Activated T-cell treated with anti-CD3 and anti-CD28 coated beads, Interleukin-2, amount 50 U/mL, for 72 hours (primary cell): Measurements from ENCODE around the gene MPI. TPM values are rescaled to one million over a fixed set of nuclear protein-coding genes. Genes with fewer than 3 reads are reported as not detected.

Experiments
- ATAC-seq, 2 donors: fragments of 150-1000 bp; cut with Tn5 transposase; replicated peaks in 1 of 2; 2 replicates each; pipeline ENCODE4 v1.10.0; 2021; ENCODE audit warnings: moderate library complexity in 2 of 2, mild to moderate bottlenecking in 1 of 2
- DNase-seq, 2 donors: peaks; one replicate each; pipeline ENCODE4 v3.0.0; 2021 to 2022; ENCODE audit warnings: mixed read lengths in 1 of 2
- H3K27ac Mint-ChIP-seq: one replicate; pipeline ENCODE4 v1.8.0; 2022; ENCODE audit warnings: mild to moderate bottlenecking, moderate library complexity, mixed read lengths
- H3K27me3 Mint-ChIP-seq: one replicate; pipeline ENCODE4 v1.8.0; 2022; ENCODE audit warnings: low read depth, mixed read lengths
- H3K36me3 Mint-ChIP-seq, 2 donors: one replicate each; pipeline ENCODE4 v1.8.0; 2022; ENCODE audit warnings: mixed read lengths in 2 of 2, mild to moderate bottlenecking in 1 of 2; ENCODE audit not compliant: insufficient read depth in 2 of 2
- H3K4me1 Mint-ChIP-seq: one replicate; pipeline ENCODE4 v1.8.0; 2022; ENCODE audit warnings: low read depth, mixed read lengths
- H3K4me3 Mint-ChIP-seq, 2 donors: one replicate each; pipeline ENCODE4 v1.8.0; 2022; ENCODE audit warnings: mild to moderate bottlenecking in 2 of 2, mixed read lengths in 2 of 2, moderate library complexity in 2 of 2
- H3K9me3 Mint-ChIP-seq, 2 donors: one replicate each; pipeline ENCODE4 v1.8.0; 2022; ENCODE audit warnings: mixed read lengths in 2 of 2
- total RNA-seq, 2 donors: library from RNA; stranded (reverse); gene quantifications; one replicate each; pipeline ENCODE4 v1.2.3, GENCODE V29; 2022

The MPI gene
- total RNA-seq, 2 donors from 2014 or later: 29.6 to 32.1 TPM

- H3K36me3 Mint-ChIP-seq: peaks cover 0 to 7% of the 10 kb centered on the region in 2 donors
- H3K4me3 Mint-ChIP-seq: no peak overlapping the region
- ATAC-seq (no peak), DNase-seq (no peak)
- no peaks in the 10 kb centered on the region for H3K27me3 Mint-ChIP-seq
- H3K27ac Mint-ChIP-seq: no peak overlapping the region
- H3K4me1 Mint-ChIP-seq: peaks cover 4% of the 10 kb centered on the region
- no peaks in the 10 kb centered on the region for H3K9me3 Mint-ChIP-seq
These were observed 37.9 kb upstream of the MPI start for GRCh38 chr15:74851960-74852359.

- no peaks in the 10 kb centered on the region for H3K9me3 Mint-ChIP-seq
- no peak for DNase-seq
- H3K4me3 Mint-ChIP-seq: no peak overlapping the region
- H3K4me1 Mint-ChIP-seq: peaks cover 30% of the 10 kb centered on the region
- H3K27ac Mint-ChIP-seq: peak overlapping the region; percentile 15
- no peak for ATAC-seq
- no peaks in the 10 kb centered on the region for H3K27me3 Mint-ChIP-seq
- peaks cover 0 to 8% of the 10 kb centered on the region in 2 donors for H3K36me3 Mint-ChIP-seq
These were observed 35.3 kb upstream of the MPI start for GRCh38 chr15:74854453-74855022.

GRCh38 chr15:74855857-74856256, 34.0 kb upstream of the MPI start:
- Mint-ChIP-seq H3K9me3 (no peaks in the 10 kb centered on the region), H3K36me3 (peaks cover 0 to 8% of the 10 kb centered on the region in 2 donors)

GRCh38 chr15:74856537-74856936, 33.3 kb upstream of the MPI start:
- no peak for ATAC-seq
- DNase-seq: no peak
- H3K9me3 Mint-ChIP-seq: no peaks in the 10 kb centered on the region
- H3K4me3 Mint-ChIP-seq: no peak overlapping the region
- H3K27ac Mint-ChIP-seq: peak overlapping the region; percentile 42
- H3K36me3 Mint-ChIP-seq: peaks cover 0 to 8% of the 10 kb centered on the region in 2 donors
- H3K4me1 Mint-ChIP-seq: peaks cover 40% of the 10 kb centered on the region
- no peaks in the 10 kb centered on the region for H3K27me3 Mint-ChIP-seq

More at GRCh38 chr15:74855857-74856256, 34.0 kb upstream of the MPI start:
- Mint-ChIP-seq H3K4me3 (no peak overlapping the region), H3K27me3 (no peaks in the 10 kb centered on the region), H3K27ac (no peak overlapping the region), H3K4me1 (peaks cover 40% of the 10 kb centered on the region)
- DNase-seq (no peak), ATAC-seq (no peak)

GRCh38 chr15:74857082-74857655, 32.7 kb upstream of the MPI start:
- Mint-ChIP-seq H3K4me3 (no peak overlapping the region), H3K4me1 (peaks cover 40% of the 10 kb centered on the region), H3K27ac (peak overlapping the region; percentile 24), H3K9me3 (no peaks in the 10 kb centered on the region), H3K36me3 (peaks cover 0 to 8% of the 10 kb centered on the region in 2 donors), H3K27me3 (no peaks in the 10 kb centered on the region)
- DNase-seq (no peak), ATAC-seq (no peak)

GRCh38 chr15:74857671-74858368, 32.0 kb upstream of the MPI start:
- Mint-ChIP-seq H3K27me3 (no peaks in the 10 kb centered on the region), H3K4me3 (peak overlapping the region in 1 of 2 donors; percentile 44), H3K36me3 (peaks cover 0 to 8% of the 10 kb centered on the region in 2 donors), H3K9me3 (no peaks in the 10 kb centered on the region), H3K4me1 (peaks cover 40% of the 10 kb centered on the region), H3K27ac (peak overlapping the region; percentile 88)
- peak; percentile 51 to 89 for ATAC-seq
- no peak for DNase-seq

GRCh38 chr15:74858369-74858740, 31.5 kb upstream of the MPI start:
- ATAC-seq: peak in 1 of 2 donors; percentile 22
- peaks cover 41% of the 10 kb centered on the region for H3K4me1 Mint-ChIP-seq
- H3K36me3 Mint-ChIP-seq: peaks cover 0 to 5% of the 10 kb centered on the region in 2 donors
- no peak for DNase-seq
- no peaks in the 10 kb centered on the region for H3K27me3 Mint-ChIP-seq
- peak overlapping the region in 1 of 2 donors; percentile 44 for H3K4me3 Mint-ChIP-seq
- no peaks in the 10 kb centered on the region for H3K9me3 Mint-ChIP-seq
- peak overlapping the region; percentile 88 for H3K27ac Mint-ChIP-seq

- H3K36me3 Mint-ChIP-seq: peaks cover 2 to 6% of the 10 kb centered on the region in 2 donors
- no peaks in the 10 kb centered on the region for H3K27me3 Mint-ChIP-seq
- ATAC-seq (peak; percentile 67 to 77), DNase-seq (no peak)
- peak overlapping the region in 1 of 2 donors; percentile 0 for H3K4me3 Mint-ChIP-seq
- H3K4me1 Mint-ChIP-seq: peaks cover 68% of the 10 kb centered on the region
- no peaks in the 10 kb centered on the region for H3K9me3 Mint-ChIP-seq
- peak overlapping the region; percentile 58 for H3K27ac Mint-ChIP-seq
These were observed 26.4 kb upstream of the MPI start for GRCh38 chr15:74863239-74864056.

- no peaks in the 10 kb centered on the region for H3K9me3 Mint-ChIP-seq
- no peak for DNase-seq
- H3K36me3 Mint-ChIP-seq: peaks cover 2 to 4% of the 10 kb centered on the region in 2 donors
- ATAC-seq: no peak
- H3K27ac Mint-ChIP-seq: no peak overlapping the region
- no peak overlapping the region for H3K4me3 Mint-ChIP-seq
- no peaks in the 10 kb centered on the region for H3K27me3 Mint-ChIP-seq
- peaks cover 68% of the 10 kb centered on the region for H3K4me1 Mint-ChIP-seq
These were observed 25.5 kb upstream of the MPI start for GRCh38 chr15:74864296-74864695.

GRCh38 chr15:74865316-74865715, 24.5 kb upstream of the MPI start:
- ATAC-seq (no peak), DNase-seq (no peak)
- Mint-ChIP-seq H3K36me3 (peaks cover 5 to 6% of the 10 kb centered on the region in 2 donors), H3K9me3 (no peaks in the 10 kb centered on the region), H3K4me1 (peaks cover 68% of the 10 kb centered on the region), H3K27ac (peak overlapping the region; percentile 72), H3K27me3 (no peaks in the 10 kb centered on the region), H3K4me3 (no peak overlapping the region)

- H3K27me3 Mint-ChIP-seq: no peaks in the 10 kb centered on the region
- ATAC-seq (no peak), DNase-seq (no peak)
- H3K9me3 Mint-ChIP-seq: no peaks in the 10 kb centered on the region
- H3K36me3 Mint-ChIP-seq: peaks cover 5 to 6% of the 10 kb centered on the region in 2 donors
- H3K4me1 Mint-ChIP-seq: peaks cover 74% of the 10 kb centered on the region
- H3K27ac Mint-ChIP-seq: peak overlapping the region; percentile 4
- H3K4me3 Mint-ChIP-seq: peak overlapping the region in 1 of 2 donors; percentile 15
These were observed 23.8 kb upstream of the MPI start for GRCh38 chr15:74866090-74866489.

GRCh38 chr15:74867466-74868038, 22.3 kb upstream of the MPI start:
- H3K9me3 Mint-ChIP-seq: no peaks in the 10 kb centered on the region
- peaks cover 86% of the 10 kb centered on the region for H3K4me1 Mint-ChIP-seq
- H3K27ac Mint-ChIP-seq: peak overlapping the region; percentile 68
- no peak for DNase-seq
- peak overlapping the region; percentile 66 to 74 for H3K4me3 Mint-ChIP-seq
- H3K27me3 Mint-ChIP-seq: no peaks in the 10 kb centered on the region
- no peak for ATAC-seq
- H3K36me3 Mint-ChIP-seq: peaks cover 7 to 8% of the 10 kb centered on the region in 2 donors
